SK-N-SH treated with all-trans-retinoic acid at 6 μM for 48 hours (cell line): ENCODE results near the gene ACADVL.

Experiments used
- ISL1 ChIP-seq: fragments of 250-450 bp; sonication (Bioruptor Pico); IDR thresholded peaks from 2 replicates; pipeline ENCODE4 v2.1.2; 2022; ENCODE audit warnings: mild to moderate bottlenecking, moderate library complexity
- ZFP30 ChIP-seq: fragments of 450-650 bp; formaldehyde crosslinking; IDR thresholded peaks from 2 replicates; pipeline ENCODE4 v1.5.0; 2022; ENCODE audit warnings: mild to moderate bottlenecking, moderate library complexity
- TF ChIP-seq, protein P1 (sequence below): fragments of 250-450 bp; sonication (Bioruptor Pico); IDR thresholded peaks from 2 replicates; pipeline ENCODE4 v1.5.0; 2020; ENCODE audit warnings: mild to moderate bottlenecking, moderate library complexity

- TF ChIP-seq ISL1 (CRISPR knock-in tag) (no peak), ZFP30 (CRISPR knock-in tag) (no peak)
- TF ChIP-seq, protein P1, sequence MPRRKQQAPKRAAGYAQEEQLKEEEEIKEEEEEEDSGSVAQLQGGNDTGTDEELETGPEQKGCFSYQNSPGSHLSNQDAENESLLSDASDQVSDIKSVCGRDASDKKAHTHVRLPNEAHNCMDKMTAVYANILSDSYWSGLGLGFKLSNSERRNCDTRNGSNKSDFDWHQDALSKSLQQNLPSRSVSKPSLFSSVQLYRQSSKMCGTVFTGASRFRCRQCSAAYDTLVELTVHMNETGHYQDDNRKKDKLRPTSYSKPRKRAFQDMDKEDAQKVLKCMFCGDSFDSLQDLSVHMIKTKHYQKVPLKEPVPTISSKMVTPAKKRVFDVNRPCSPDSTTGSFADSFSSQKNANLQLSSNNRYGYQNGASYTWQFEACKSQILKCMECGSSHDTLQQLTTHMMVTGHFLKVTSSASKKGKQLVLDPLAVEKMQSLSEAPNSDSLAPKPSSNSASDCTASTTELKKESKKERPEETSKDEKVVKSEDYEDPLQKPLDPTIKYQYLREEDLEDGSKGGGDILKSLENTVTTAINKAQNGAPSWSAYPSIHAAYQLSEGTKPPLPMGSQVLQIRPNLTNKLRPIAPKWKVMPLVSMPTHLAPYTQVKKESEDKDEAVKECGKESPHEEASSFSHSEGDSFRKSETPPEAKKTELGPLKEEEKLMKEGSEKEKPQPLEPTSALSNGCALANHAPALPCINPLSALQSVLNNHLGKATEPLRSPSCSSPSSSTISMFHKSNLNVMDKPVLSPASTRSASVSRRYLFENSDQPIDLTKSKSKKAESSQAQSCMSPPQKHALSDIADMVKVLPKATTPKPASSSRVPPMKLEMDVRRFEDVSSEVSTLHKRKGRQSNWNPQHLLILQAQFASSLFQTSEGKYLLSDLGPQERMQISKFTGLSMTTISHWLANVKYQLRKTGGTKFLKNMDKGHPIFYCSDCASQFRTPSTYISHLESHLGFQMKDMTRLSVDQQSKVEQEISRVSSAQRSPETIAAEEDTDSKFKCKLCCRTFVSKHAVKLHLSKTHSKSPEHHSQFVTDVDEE, result no peak
Measured at GRCh38 chr17:7215136-7215638, 4.6 kb upstream of the ACADVL start.
